PC-3 (cell line): ENCODE data around the gene GPC3. TPM values are rescaled to one million over a fixed set of nuclear protein-coding genes. Genes with fewer than 3 reads are reported as not detected.

Experiments used
- ATAC-seq: fragments of 200-7000 bp; cut with Tn5 transposase; 2 replicates; pipeline ENCODE4 v1.9.1; 2020; ENCODE audit warnings: mild to moderate bottlenecking, moderate library complexity
- BruUV-seq: library from RNA; stranded (reverse); fragments of 400-500 nt; replicated peaks from 2 replicates; lab custom pipeline; 2021; lab: Mats Ljungman, UMichigan
- CTCF ChIA-PET: fragments of 300-600 bp; sonication (Branson Sonifier 250); formaldehyde crosslinking; loops from one replicate; lab custom pipeline; 2022; ENCODE audit warnings: antibody characterized with exemption; lab: Charles Lee
- POLR2A ChIA-PET: fragments of 300-600 bp; sonication (Branson Sonifier 250); formaldehyde crosslinking; loops from one replicate; lab custom pipeline; 2022; ENCODE audit warnings: antibody characterized with exemption; ENCODE audit not compliant: unreplicated experiment; lab: Charles Lee
- DNase-seq: peaks from one replicate; pipeline ENCODE4 v3.0.0-alpha.2; 2015
- H2AFZ ChIP-seq: fragments of 300-600 bp; sonication (generic); 2 replicates; pipeline ENCODE4 v1.6.0; 2016; ENCODE audit warnings: antibody characterized with exemption, low read length
- H3F3A ChIP-seq: fragments of 300-600 bp; sonication (generic); one replicate; pipeline ENCODE4 v1.6.0; 2017; ENCODE audit warnings: antibody characterized with exemption, low read length, control low read depth, mild to moderate bottlenecking; ENCODE audit not compliant: unreplicated experiment
- H3K27ac ChIP-seq: fragments of 300-600 bp; sonication (generic); 2 replicates; pipeline ENCODE4 v1.5.1; 2016; ENCODE audit warnings: mild to moderate bottlenecking, low read length
- H3K27me3 ChIP-seq: fragments of 300-600 bp; sonication (generic); 2 replicates; pipeline ENCODE4 v1.6.1; 2016; ENCODE audit warnings: low read length, mixed read lengths
- H3K36me3 ChIP-seq: fragments of 300-600 bp; sonication (generic); 2 replicates; pipeline ENCODE4 v1.6.1; 2016; ENCODE audit warnings: low read depth, mixed run types, low read length, mixed read lengths
- H3K4me1 ChIP-seq: fragments of 300-600 bp; sonication (generic); 2 replicates; pipeline ENCODE4 v1.5.1; 2016; ENCODE audit warnings: low read length; ENCODE audit not compliant: insufficient read depth
- H3K4me2 ChIP-seq: fragments of 300-600 bp; sonication (generic); 2 replicates; pipeline ENCODE4 v1.6.0; 2016; ENCODE audit warnings: low read length
- H3K4me3 ChIP-seq: fragments of 300-600 bp; sonication (generic); 2 replicates; pipeline ENCODE4 v1.5.1; 2016; ENCODE audit warnings: mild to moderate bottlenecking, low read length, mixed read lengths
- H3K79me2 ChIP-seq: fragments of 300-600 bp; sonication (generic); 2 replicates; pipeline ENCODE4 v1.6.1; 2017; ENCODE audit warnings: low read length, mixed read lengths
- H3K9ac ChIP-seq: fragments of 300-600 bp; sonication (generic); 2 replicates; pipeline ENCODE4 v1.6.0; 2016; ENCODE audit warnings: mild to moderate bottlenecking, low read length
- H3K9me2 ChIP-seq: fragments of 300-600 bp; sonication (generic); replicated peaks from 2 replicates; pipeline ENCODE4 v1.6.1; 2016; ENCODE audit warnings: mixed run types, low read length, mixed read lengths
- H3K9me3 ChIP-seq: fragments of 300-600 bp; sonication (generic); 2 replicates; pipeline ENCODE4 v1.6.1; 2016; ENCODE audit warnings: low read length, mixed read lengths
- H4K20me1 ChIP-seq: fragments of 300-600 bp; sonication (generic); 2 replicates; pipeline ENCODE4 v1.6.1; 2016; ENCODE audit warnings: low read length, mixed read lengths
- CTCF ChIP-seq: fragments of 300-600 bp; sonication (generic); conservative IDR thresholded peaks from 2 replicates; pipeline ENCODE4 v1.5.1; 2017; ENCODE audit warnings: antibody characterized with exemption, low read depth, mild to moderate bottlenecking, low read length
- EZH2 ChIP-seq: fragments of 300-600 bp; sonication (generic); IDR thresholded peaks from one replicate; pipeline ENCODE4 v1.6.1; 2017; ENCODE audit warnings: antibody characterized with exemption, mild to moderate bottlenecking, low read length; ENCODE audit not compliant: unreplicated experiment
- EZH2phosphoT487 ChIP-seq: fragments of 300-600 bp; sonication (generic); IDR thresholded peaks from 2 replicates; pipeline ENCODE4 v1.6.1; 2018; ENCODE audit warnings: mild to moderate bottlenecking, antibody characterized with exemption, low read length, borderline replicate concordance
- intact Hi-C: fragments of 100-400 bp; cut with micrococcal nuclease; formaldehyde crosslinking; loops from 2 replicates; pipeline ENCODE4 v1.9.0; 2023
- total RNA-seq: library from RNA; depleted of rRNA; stranded (reverse); fragments of >200 nt; gene quantifications from 2 replicates; pipeline ENCODE4 v1.2.3, GENCODE V29; 2014

Gene GPC3
- total RNA-seq, 1 experiment from 2014 or later = not detected

GRCh38 chrX:133658293-133658911 lies 327.0 kb downstream of the GPC3 start:
- ATAC-seq = no peak
- no peaks in the 10 kb centered on the region for H3K9me3 ChIP-seq
- H3K4me3 ChIP-seq = no peak overlapping the region
- no peaks in the 10 kb centered on the region for H3K27me3 ChIP-seq
- H3K27ac ChIP-seq = no peak overlapping the region
- peak overlapping the region; percentile 28; the same call in 1 of the 2 replicates for H3K4me2 ChIP-seq
- ChIA-PET POLR2A (no interaction called here), CTCF (no interaction called here)
- H3K4me1 ChIP-seq = peaks cover 30% of the 10 kb centered on the region
- no peak overlapping the region for H3K9ac ChIP-seq
- H4K20me1 ChIP-seq = no peaks in the 10 kb centered on the region
- H2AFZ ChIP-seq = no peak overlapping the region
- no peaks in the 10 kb centered on the region for H3F3A ChIP-seq
- no peaks in the 10 kb centered on the region for H3K36me3 ChIP-seq
- H3K79me2 ChIP-seq = no peaks in the 10 kb centered on the region
- H3K9me2 ChIP-seq = no peaks in the 10 kb centered on the region
- TF ChIP-seq EZH2 = no peak
- no peak for TF ChIP-seq EZH2phosphoT487
- TF ChIP-seq CTCF = no peak
- no TSS peak for BruUV-seq
- DNase-seq = peak; percentile 31
- intact Hi-C loops = no loop called here

- Histone ChIP-seq H3K4me2 (no peak overlapping the region), H3K27me3 (no peaks in the 10 kb centered on the region), H3K9me3 (no peaks in the 10 kb centered on the region), H3K4me1 (peaks cover 37% of the 10 kb centered on the region), H2AFZ (no peak overlapping the region), H3K4me3 (no peak overlapping the region), H3K36me3 (no peaks in the 10 kb centered on the region), H3K79me2 (no peaks in the 10 kb centered on the region), H4K20me1 (no peaks in the 10 kb centered on the region), H3K9me2 (no peaks in the 10 kb centered on the region), H3K27ac (no peak overlapping the region), H3K9ac (no peak overlapping the region), H3F3A (no peaks in the 10 kb centered on the region)
- POLR2A ChIA-PET = no interaction called here
- TF ChIP-seq CTCF (no peak), EZH2 (no peak)
- ATAC-seq = no peak
- intact Hi-C loops = no loop called here
- CTCF ChIA-PET = no interaction called here
- no TSS peak for BruUV-seq
- DNase-seq = no peak
These were observed 329.8 kb downstream of the GPC3 start for GRCh38 chrX:133655275-133656265.
